PFSK-1 (cell line): ENCODE measurements around the gene TSC2.

ENCODE experiments used
- FOXP2 ChIP-seq: optimal IDR thresholded peaks from 2 replicates; pipeline ENCODE3; 2011; ENCODE audit warnings: borderline replicate concordance, control low read depth, inconsistent platforms; ENCODE audit not compliant: insufficient read depth; ENCODE audit errors: extremely low read length, extremely low read depth
- POLR2AphosphoS5 ChIP-seq: IDR thresholded peaks from 2 replicates; pipeline ENCODE4 v1.6.1; 2012; ENCODE audit warnings: low read depth, mild to moderate bottlenecking, control low read depth, low read length, moderate library complexity
- REST ChIP-seq, 2 experiments: IDR thresholded peaks; 2 replicates each; pipeline versions ENCODE4 v1.6.1 to v1.8.0; 2011 to 2012; ENCODE audit warnings: low read depth in 2 of 2, low read length in 2 of 2, control low read depth in 1 of 2, inconsistent platforms in 1 of 2, mild to moderate bottlenecking in 1 of 2, moderate library complexity in 1 of 2; ENCODE audit not compliant: insufficient read depth in 1 of 2
- SIN3A ChIP-seq: IDR thresholded peaks from 2 replicates; pipeline ENCODE4 v1.6.1; 2012; ENCODE audit warnings: mild to moderate bottlenecking, low read length, moderate library complexity, borderline replicate concordance; ENCODE audit not compliant: insufficient read depth
- TAF1 ChIP-seq: IDR thresholded peaks from 2 replicates; pipeline ENCODE4 v1.6.1; 2012; ENCODE audit warnings: low read length, control low read depth, borderline replicate concordance; ENCODE audit not compliant: insufficient read depth

TSC2 gene

GRCh38 chr16:2061023-2061422, 13.2 kb downstream of the TSC2 start:
- TF ChIP-seq TAF1 (no peak), SIN3A (no peak), REST (IDR thresholded peaks at IDR 0.05; ENCODE audit: insufficient read depth in 1 of 2, low read depth in 2 of 2, low read length in 2 of 2) (no peak), FOXP2 (no peak), POLR2AphosphoS5 (no peak)

- TF ChIP-seq TAF1 (no peak), REST (IDR thresholded peaks at IDR 0.05; ENCODE audit: insufficient read depth in 1 of 2, low read depth in 2 of 2, low read length in 2 of 2) (no peak), FOXP2 (no peak), SIN3A (no peak), POLR2AphosphoS5 (no peak)
Measured at GRCh38 chr16:2061526-2061925, 13.7 kb downstream of the TSC2 start.

DNA sequence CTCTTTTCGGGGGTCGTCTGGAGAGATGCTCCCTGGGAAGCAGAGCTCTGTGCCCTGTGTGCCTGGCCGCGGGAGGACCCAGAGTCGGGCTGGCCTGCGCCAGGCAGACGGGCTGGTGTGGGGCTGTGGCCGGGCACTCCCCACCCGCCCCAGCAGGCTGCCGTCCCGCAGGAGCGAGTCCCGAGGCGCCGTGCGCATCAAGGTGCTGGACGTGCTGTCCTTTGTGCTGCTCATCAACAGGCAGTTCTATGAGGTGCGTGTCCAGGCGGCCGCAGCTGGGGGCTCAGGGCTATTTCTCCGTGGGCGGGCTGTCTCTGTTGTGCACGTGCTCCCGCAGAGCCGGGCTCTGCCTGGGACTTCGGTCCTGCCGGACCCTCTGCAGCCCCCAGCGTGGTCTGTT, 15.0 kb downstream of the TSC2 start:
- TF ChIP-seq POLR2AphosphoS5 (no peak), FOXP2 (no peak), TAF1 (no peak), REST (IDR thresholded peaks at IDR 0.05; ENCODE audit: insufficient read depth in 1 of 2, low read depth in 2 of 2, low read length in 2 of 2) (no peak), SIN3A (no peak)

DNA sequence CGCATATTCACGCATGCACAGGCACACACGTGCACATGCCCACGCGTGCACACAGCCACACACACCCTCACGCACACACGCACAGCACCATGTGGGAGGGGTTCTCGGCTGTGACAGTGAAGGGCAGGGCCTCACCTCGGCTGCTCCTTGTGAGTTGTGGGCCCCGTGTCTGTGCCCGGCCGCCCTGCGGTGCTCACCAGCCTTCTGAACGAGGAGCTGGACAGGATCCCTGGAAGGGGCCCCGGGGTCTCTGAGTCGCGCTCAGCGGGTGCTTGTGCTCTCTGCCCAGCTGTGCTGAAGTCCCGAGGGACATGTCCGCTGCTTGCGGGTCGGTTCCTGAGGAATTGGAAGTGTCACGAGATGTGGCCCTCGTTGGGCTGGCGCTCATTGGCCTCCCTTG, 16.1 kb downstream of the TSC2 start:
- TF ChIP-seq FOXP2 = no peak

GRCh38 chr16:2064368-2064945, 16.7 kb downstream of the TSC2 start:
- TF ChIP-seq SIN3A (no peak), FOXP2 (no peak), TAF1 (no peak), REST (IDR thresholded peaks at IDR 0.05; ENCODE audit: insufficient read depth in 1 of 2, low read depth in 2 of 2, low read length in 2 of 2) (no peak), POLR2AphosphoS5 (no peak)
